Ishikawa (cell line): Measurements from ENCODE around the gene ZNF221.

Experiments
- CEBPB ChIP-seq: IDR thresholded peaks from 2 replicates; pipeline ENCODE4 v1.6.1; 2012
- CREB1 ChIP-seq: IDR thresholded peaks from 2 replicates; pipeline ENCODE4 v1.6.1; 2012; ENCODE audit warnings: low read depth
- EGR1 ChIP-seq: IDR thresholded peaks from 2 replicates; pipeline ENCODE4 v1.6.1; 2012
- EP300 ChIP-seq: IDR thresholded peaks from 2 replicates; pipeline ENCODE4 v1.6.1; 2012; ENCODE audit warnings: borderline replicate concordance
- FOXM1 ChIP-seq: IDR thresholded peaks from 2 replicates; pipeline ENCODE4 v1.6.1; 2012; ENCODE audit warnings: low read depth, borderline replicate concordance
- MAX ChIP-seq: IDR thresholded peaks from 2 replicates; pipeline ENCODE4 v1.6.1; 2012
- RAD21 ChIP-seq: IDR thresholded peaks from 2 replicates; pipeline ENCODE4 v1.6.1; 2012; ENCODE audit warnings: low read depth
- REST ChIP-seq: IDR thresholded peaks from 2 replicates; pipeline ENCODE4 v1.6.1; 2012; ENCODE audit warnings: low read depth, mild to moderate bottlenecking
- TCF12 ChIP-seq: IDR thresholded peaks from 2 replicates; pipeline ENCODE4 v1.6.1; 2012; ENCODE audit warnings: low read depth
- ZBTB7A ChIP-seq: IDR thresholded peaks from 2 replicates; pipeline ENCODE4 v1.6.1; 2012; ENCODE audit warnings: low read depth

- TF ChIP-seq MAX (no peak), TCF12 (no peak), RAD21 (no peak), EGR1 (no peak), EP300 (no peak), CEBPB (no peak), CREB1 (no peak), REST (no peak), FOXM1 (no peak), ZBTB7A (no peak)
These were observed 37.6 kb upstream of the ZNF221 start for GRCh38 chr19:43913383-43913782.
